Gastrocnemius medialis (tissue), 4 donors: ENCODE results near the gene LRMDA.

Experiments
- POLR2A ChIP-seq, 2 donors: fragments of 450-650 bp; IDR thresholded peaks; one replicate each; pipeline ENCODE4 v1.6.1; 2017; ENCODE audit warnings: antibody characterized with exemption in 2 of 2, mild to moderate bottlenecking in 2 of 2, moderate library complexity in 2 of 2
- TF ChIP-seq, protein P1 (sequence below), 5 experiments: fragments of 450-650 bp in 3 of 5; fragments of 200-600 bp in 2 of 5; sonication (generic) in 2 of 5; IDR thresholded peaks in 4 of 5; conservative IDR thresholded peaks in 1 of 5; 1 replicate in 4 of 5; 2 replicates in 1 of 5; pipeline ENCODE4 v1.5.1; 2016 to 2019; ENCODE audit warnings: antibody characterized with exemption in 5 of 5, mild to moderate bottlenecking in 3 of 5, moderate library complexity in 3 of 5

DNA sequence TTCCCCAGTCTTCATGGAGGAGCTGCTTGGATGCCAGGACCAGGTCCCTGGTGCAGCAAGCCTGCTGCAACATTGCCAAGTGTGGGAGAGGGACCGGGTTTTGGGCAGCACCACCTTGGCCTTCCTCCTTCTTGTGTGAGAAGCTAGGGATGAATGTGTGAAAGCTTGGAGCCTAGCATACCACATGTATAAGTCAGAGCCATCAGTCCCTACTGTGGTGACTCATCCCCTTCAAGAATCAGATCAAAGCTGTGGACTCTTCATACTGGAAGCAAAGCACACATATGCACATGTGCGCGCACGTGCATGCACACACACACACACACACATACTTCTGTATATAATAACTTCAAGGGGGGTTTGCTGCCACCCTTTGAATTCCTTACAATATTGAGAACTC, 527.8 kb downstream of the LRMDA start:
- TF ChIP-seq, protein P1, sequence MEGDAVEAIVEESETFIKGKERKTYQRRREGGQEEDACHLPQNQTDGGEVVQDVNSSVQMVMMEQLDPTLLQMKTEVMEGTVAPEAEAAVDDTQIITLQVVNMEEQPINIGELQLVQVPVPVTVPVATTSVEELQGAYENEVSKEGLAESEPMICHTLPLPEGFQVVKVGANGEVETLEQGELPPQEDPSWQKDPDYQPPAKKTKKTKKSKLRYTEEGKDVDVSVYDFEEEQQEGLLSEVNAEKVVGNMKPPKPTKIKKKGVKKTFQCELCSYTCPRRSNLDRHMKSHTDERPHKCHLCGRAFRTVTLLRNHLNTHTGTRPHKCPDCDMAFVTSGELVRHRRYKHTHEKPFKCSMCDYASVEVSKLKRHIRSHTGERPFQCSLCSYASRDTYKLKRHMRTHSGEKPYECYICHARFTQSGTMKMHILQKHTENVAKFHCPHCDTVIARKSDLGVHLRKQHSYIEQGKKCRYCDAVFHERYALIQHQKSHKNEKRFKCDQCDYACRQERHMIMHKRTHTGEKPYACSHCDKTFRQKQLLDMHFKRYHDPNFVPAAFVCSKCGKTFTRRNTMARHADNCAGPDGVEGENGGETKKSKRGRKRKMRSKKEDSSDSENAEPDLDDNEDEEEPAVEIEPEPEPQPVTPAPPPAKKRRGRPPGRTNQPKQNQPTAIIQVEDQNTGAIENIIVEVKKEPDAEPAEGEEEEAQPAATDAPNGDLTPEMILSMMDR (IDR thresholded peaks at IDR 0.05 in 4 of 5, conservative IDR thresholded peaks at IDR 0.05 in 1 of 5), result no peak
- no peak for TF ChIP-seq POLR2A (IDR thresholded peaks at IDR 0.05)
